Stomach smooth muscle (tissue), 2 donors: Measurements from ENCODE around the gene PHACTR3.

Source experiments
- H3K27ac ChIP-seq: one replicate; pipeline ENCODE4 v1.7.0; 2013; ENCODE audit warnings: mild to moderate bottlenecking, low read length, inconsistent platforms
- H3K27me3 ChIP-seq, 2 donors: one replicate each; pipeline ENCODE4 v1.7.0; 2013; ENCODE audit warnings: low read length in 2 of 2; ENCODE audit not compliant: insufficient read depth in 2 of 2, control insufficient read depth in 1 of 2
- H3K36me3 ChIP-seq, 2 donors: one replicate each; pipeline ENCODE4 v1.7.0; 2013; ENCODE audit warnings: low read length in 2 of 2; ENCODE audit not compliant: control insufficient read depth in 2 of 2, insufficient read depth in 2 of 2
- H3K4me1 ChIP-seq: one replicate; pipeline ENCODE4 v1.7.0; 2013; ENCODE audit warnings: low read length; ENCODE audit not compliant: control insufficient read depth, insufficient read depth
- H3K4me3 ChIP-seq, 2 donors: one replicate each; pipeline ENCODE4 v1.7.0; 2013; ENCODE audit warnings: low read length in 2 of 2
- H3K9ac ChIP-seq, 2 donors: one replicate each; pipeline ENCODE4 v1.7.0; 2013; ENCODE audit warnings: low read length in 2 of 2, mild to moderate bottlenecking in 1 of 2
- H3K9me3 ChIP-seq, 2 donors: one replicate each; pipeline ENCODE4 v1.7.0; 2013; ENCODE audit warnings: low read length in 2 of 2; ENCODE audit not compliant: control insufficient read depth in 2 of 2
- donor health status: healthy.
- donor health status: Pancreatic carcinoma.

Gene PHACTR3

GRCh38 chr20:59810449-59811187 lies 206.3 kb downstream of the PHACTR3 start:
- no peaks in the 10 kb centered on the region for H3K27me3 ChIP-seq
- H3K27ac ChIP-seq = no peak overlapping the region
- no peak overlapping the region for H3K9ac ChIP-seq
- no peaks in the 10 kb centered on the region for H3K9me3 ChIP-seq
- H3K4me3 ChIP-seq = no peak overlapping the region
- no peaks in the 10 kb centered on the region for H3K36me3 ChIP-seq
- H3K4me1 ChIP-seq = no peaks in the 10 kb centered on the region

- no peaks in the 10 kb centered on the region for H3K4me1 ChIP-seq
- no peak overlapping the region for H3K4me3 ChIP-seq
- H3K27ac ChIP-seq = no peak overlapping the region
- H3K9ac ChIP-seq = no peak overlapping the region
- no peaks in the 10 kb centered on the region for H3K36me3 ChIP-seq
- H3K27me3 ChIP-seq = no peaks in the 10 kb centered on the region
- no peaks in the 10 kb centered on the region for H3K9me3 ChIP-seq
Measured at GRCh38 chr20:59811681-59812171, 207.4 kb downstream of the PHACTR3 start.

GRCh38 chr20:59812286-59813125 lies 208.2 kb downstream of the PHACTR3 start:
- H3K27ac ChIP-seq = no peak overlapping the region

GRCh38 chr20:59813126-59813947 lies 209.0 kb downstream of the PHACTR3 start:
- no peak overlapping the region for H3K4me3 ChIP-seq
- no peak overlapping the region for H3K27ac ChIP-seq
- H3K9me3 ChIP-seq = no peaks in the 10 kb centered on the region
- no peaks in the 10 kb centered on the region for H3K4me1 ChIP-seq
- no peaks in the 10 kb centered on the region for H3K36me3 ChIP-seq
- no peak overlapping the region for H3K9ac ChIP-seq
- no peaks in the 10 kb centered on the region for H3K27me3 ChIP-seq

More at GRCh38 chr20:59812286-59813125, 208.2 kb downstream of the PHACTR3 start:
- H3K9ac ChIP-seq = no peak overlapping the region
- no peaks in the 10 kb centered on the region for H3K9me3 ChIP-seq
- no peaks in the 10 kb centered on the region for H3K4me1 ChIP-seq
- H3K27me3 ChIP-seq = no peaks in the 10 kb centered on the region
- H3K36me3 ChIP-seq = no peaks in the 10 kb centered on the region
- no peak overlapping the region for H3K4me3 ChIP-seq

- H3K27ac ChIP-seq = no peak overlapping the region
- no peaks in the 10 kb centered on the region for H3K9me3 ChIP-seq
- H3K4me1 ChIP-seq = no peaks in the 10 kb centered on the region
- H3K9ac ChIP-seq = no peak overlapping the region
- H3K36me3 ChIP-seq = no peaks in the 10 kb centered on the region
- H3K27me3 ChIP-seq = no peaks in the 10 kb centered on the region
- no peak overlapping the region for H3K4me3 ChIP-seq
Measured at GRCh38 chr20:59813948-59814839, 209.9 kb downstream of the PHACTR3 start.

- H3K9ac ChIP-seq = no peak overlapping the region
- no peaks in the 10 kb centered on the region for H3K27me3 ChIP-seq
Measured at GRCh38 chr20:59814840-59815340, 210.6 kb downstream of the PHACTR3 start.

DNA sequence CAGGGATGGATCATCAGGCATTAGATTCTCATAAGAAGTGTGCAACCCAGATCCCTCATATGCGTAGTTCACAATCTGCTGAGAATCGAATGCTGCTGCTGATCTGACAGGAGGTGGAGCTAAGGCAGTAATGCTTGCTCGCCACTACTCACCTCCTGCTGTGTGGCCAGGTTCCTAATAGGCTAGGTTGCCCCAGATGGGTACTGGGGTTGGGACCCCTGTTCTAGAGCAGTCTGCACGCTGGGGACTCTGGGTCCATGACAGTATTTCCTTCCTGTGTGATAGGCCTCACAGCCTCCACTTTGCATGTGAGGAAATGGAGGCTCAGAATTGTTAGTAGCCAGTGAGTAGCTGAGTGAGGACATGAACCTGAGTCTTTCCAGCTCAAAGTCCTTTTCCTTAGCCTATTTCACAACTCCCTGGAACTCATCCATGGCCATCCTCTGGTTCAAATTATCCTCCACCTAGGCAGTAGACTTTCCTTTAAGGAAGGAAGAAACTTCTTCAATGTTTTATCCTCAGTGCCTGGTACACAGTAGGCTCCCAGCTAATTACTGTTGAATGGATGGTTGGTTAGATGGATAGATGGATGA lies 211.9 kb downstream of the PHACTR3 start:
- no peak overlapping the region for H3K4me3 ChIP-seq
- no peaks in the 10 kb centered on the region for H3K4me1 ChIP-seq

More at GRCh38 chr20:59814840-59815340, 210.6 kb downstream of the PHACTR3 start:
- Histone ChIP-seq H3K9me3 (no peaks in the 10 kb centered on the region), H3K36me3 (no peaks in the 10 kb centered on the region), H3K27ac (no peak overlapping the region), H3K4me3 (no peak overlapping the region), H3K4me1 (no peaks in the 10 kb centered on the region)

GRCh38 chr20:59817406-59817805 lies 213.1 kb downstream of the PHACTR3 start:
- Histone ChIP-seq H3K4me3 (no peak overlapping the region), H3K9me3 (no peaks in the 10 kb centered on the region), H3K27ac (no peak overlapping the region), H3K27me3 (peaks cover 0 to 1% of the 10 kb centered on the region in 2 donors), H3K9ac (no peak overlapping the region), H3K36me3 (no peaks in the 10 kb centered on the region), H3K4me1 (no peaks in the 10 kb centered on the region)

More for the DNA sequence above, 211.9 kb downstream of the PHACTR3 start:
- no peaks in the 10 kb centered on the region for H3K27me3 ChIP-seq
- no peaks in the 10 kb centered on the region for H3K9me3 ChIP-seq
- no peak overlapping the region for H3K9ac ChIP-seq
- no peaks in the 10 kb centered on the region for H3K36me3 ChIP-seq
- no peak overlapping the region for H3K27ac ChIP-seq

DNA sequence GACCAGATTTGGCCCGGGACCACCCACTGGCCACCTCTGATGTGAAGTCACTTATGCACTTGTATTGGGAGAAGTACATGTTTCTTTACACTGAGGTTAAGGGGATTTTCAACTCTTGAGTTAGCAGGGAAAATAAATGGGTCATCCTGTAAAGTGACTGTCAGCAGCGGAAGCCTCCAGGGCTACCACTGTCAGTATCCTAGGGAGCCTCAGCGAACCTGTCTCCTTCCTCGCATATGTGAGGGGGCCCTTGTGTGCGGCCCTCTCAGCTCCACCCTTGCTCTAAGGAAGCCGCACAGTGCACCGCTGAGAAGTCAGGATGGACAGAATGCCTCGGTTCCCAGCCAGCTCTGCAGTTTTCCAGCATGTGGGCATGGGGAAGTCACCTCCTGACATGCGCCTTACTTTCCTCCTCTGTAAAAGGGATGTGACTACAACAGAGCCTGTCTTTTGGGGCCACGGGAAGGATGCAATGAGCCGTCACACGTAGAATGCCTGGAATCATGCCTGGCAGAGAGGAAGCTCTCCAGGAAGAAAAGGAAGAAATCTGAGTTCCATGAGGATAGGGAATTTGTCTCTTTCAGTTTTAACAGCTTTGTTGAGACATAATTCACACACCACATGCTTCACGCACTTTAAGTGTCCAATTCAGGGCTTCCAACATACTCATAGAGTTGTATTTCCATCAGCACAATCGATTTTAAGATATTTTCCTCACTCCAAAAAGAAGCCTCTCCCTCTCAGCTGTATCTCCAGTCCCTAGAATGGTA lies 213.7 kb downstream of the PHACTR3 start:
- H3K27ac ChIP-seq = no peak overlapping the region
- no peak overlapping the region for H3K4me3 ChIP-seq
- H3K27me3 ChIP-seq = peaks cover 0 to 6% of the 10 kb centered on the region in 2 donors
- no peak overlapping the region for H3K9ac ChIP-seq
- H3K4me1 ChIP-seq = no peaks in the 10 kb centered on the region
- H3K36me3 ChIP-seq = no peaks in the 10 kb centered on the region
- no peaks in the 10 kb centered on the region for H3K9me3 ChIP-seq
